ENCODE results near the gene PCNT. TPM values are rescaled to one million over a fixed set of nuclear protein-coding genes. Genes with fewer than 3 reads are reported as not detected.

The PCNT gene
- 36.0 TPM for total RNA-seq (ENCODE audit: unreplicated experiment)
- long read RNA-seq, partial matches to known transcripts: 8 of 9 reads
- long read RNA-seq, other reads (novel, unspliced or antisense): 1 of 9 reads

DNA sequence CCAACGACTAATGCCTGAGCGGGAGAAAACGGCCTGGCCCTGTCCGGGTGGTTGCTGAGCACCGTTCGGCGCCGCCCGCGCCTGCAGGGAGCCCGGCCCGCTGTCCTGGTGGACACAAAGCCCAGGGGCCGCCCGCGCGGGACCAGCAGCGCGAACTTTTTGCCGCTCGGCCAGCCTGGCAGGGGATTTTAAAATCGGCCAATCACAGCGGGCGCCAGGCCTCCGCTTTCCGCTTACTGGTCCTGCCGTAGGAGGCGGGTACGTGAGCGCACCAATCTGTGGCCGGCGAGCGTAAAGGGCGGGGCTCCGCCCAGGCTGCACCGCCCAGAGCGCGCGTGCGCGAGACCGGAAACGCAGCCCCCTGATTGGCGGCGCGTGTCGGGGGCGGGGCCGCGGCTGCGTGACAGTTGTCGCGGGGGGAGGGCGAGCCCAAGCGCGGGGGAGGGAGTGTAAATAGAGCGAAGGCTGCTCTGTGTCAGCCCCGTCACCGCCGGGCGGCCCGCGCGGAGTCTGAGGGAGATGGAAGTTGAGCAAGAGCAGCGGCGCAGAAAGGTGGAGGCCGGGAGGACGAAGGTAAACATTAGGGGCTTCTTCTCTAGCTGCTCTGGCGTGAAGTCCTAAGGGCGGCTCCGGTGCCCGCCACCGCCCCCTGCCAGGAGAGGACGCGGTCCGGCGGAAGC is at the start of gene PCNT, which contains the start of gene C21orf58:
TSS of gene PCNT (plus strand) at position 447 of the 680 bp plus-strand sequence. CDS start at position 520, 73 bp downstream.
TSS of gene C21orf58 (minus strand) at position 161 of the 680 bp plus-strand sequence. CDS start 1,132 bp downstream, outside the sequence.
- Mint-ChIP-seq H3K27ac (ENCODE audit: unreplicated experiment) (peak within 1 kb of the TSS; percentile 88), H3K4me3 (ENCODE audit: unreplicated experiment) (peak within 1 kb of the TSS; percentile 95), H3K36me3 (ENCODE audit: low read depth, unreplicated experiment) (peaks cover 10% of the 10 kb centered on the region), H3K4me1 (ENCODE audit: unreplicated experiment) (peaks cover 31% of the 10 kb centered on the region), H3K27me3 (ENCODE audit: unreplicated experiment) (peaks cover 5% of the 10 kb centered on the region), H3K9me3 (ENCODE audit: unreplicated experiment) (no peaks in the 10 kb centered on the region)
- DNase-seq (ENCODE audit: low spot score): peak; percentile 96
- TF ChIP-seq, protein P1, sequence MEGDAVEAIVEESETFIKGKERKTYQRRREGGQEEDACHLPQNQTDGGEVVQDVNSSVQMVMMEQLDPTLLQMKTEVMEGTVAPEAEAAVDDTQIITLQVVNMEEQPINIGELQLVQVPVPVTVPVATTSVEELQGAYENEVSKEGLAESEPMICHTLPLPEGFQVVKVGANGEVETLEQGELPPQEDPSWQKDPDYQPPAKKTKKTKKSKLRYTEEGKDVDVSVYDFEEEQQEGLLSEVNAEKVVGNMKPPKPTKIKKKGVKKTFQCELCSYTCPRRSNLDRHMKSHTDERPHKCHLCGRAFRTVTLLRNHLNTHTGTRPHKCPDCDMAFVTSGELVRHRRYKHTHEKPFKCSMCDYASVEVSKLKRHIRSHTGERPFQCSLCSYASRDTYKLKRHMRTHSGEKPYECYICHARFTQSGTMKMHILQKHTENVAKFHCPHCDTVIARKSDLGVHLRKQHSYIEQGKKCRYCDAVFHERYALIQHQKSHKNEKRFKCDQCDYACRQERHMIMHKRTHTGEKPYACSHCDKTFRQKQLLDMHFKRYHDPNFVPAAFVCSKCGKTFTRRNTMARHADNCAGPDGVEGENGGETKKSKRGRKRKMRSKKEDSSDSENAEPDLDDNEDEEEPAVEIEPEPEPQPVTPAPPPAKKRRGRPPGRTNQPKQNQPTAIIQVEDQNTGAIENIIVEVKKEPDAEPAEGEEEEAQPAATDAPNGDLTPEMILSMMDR (IDR thresholded peaks at IDR 0.05; ENCODE audit: unreplicated experiment): no peak

DNA sequence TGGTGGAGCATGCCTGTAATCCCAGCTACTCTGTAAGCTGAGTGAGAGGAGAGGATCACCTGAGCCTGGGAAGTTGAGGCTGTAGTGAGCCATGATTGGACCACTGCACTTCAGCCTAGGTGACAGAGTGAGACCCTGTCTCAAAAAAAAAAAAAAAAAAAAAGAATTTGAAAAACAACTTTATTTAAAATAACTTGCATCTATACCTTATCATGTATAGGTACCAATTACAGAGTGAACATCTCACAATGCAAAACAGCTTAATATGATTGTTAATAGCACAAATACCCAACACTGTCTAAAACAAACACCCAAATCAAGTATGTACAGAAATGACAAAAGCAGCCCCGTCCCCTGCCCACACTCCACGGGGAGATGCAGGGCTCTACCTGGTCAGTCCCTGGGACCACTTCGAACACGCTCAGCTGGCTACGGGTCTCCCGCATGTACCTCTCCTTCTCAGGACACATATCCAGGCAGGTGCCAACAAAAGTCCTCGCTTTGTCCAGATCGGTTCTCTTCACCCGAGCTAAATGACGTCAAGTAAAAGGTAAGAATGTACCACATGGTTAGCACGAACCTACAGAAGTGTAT is 49.1 kb upstream of the PCNT start:
- Mint-ChIP-seq H3K27ac (ENCODE audit: unreplicated experiment) (no peak overlapping the region), H3K4me1 (ENCODE audit: unreplicated experiment) (no peaks in the 10 kb centered on the region), H3K4me3 (ENCODE audit: unreplicated experiment) (no peak overlapping the region), H3K36me3 (ENCODE audit: low read depth, unreplicated experiment) (peaks cover 46% of the 10 kb centered on the region), H3K27me3 (ENCODE audit: unreplicated experiment) (peaks cover 2% of the 10 kb centered on the region), H3K9me3 (ENCODE audit: unreplicated experiment) (no peaks in the 10 kb centered on the region)
- TF ChIP-seq, protein P1 (IDR thresholded peaks at IDR 0.05; ENCODE audit: unreplicated experiment): no peak
- DNase-seq (ENCODE audit: low spot score): no peak

GRCh38 chr21:46284077-46284644 is 39.8 kb upstream of the PCNT start:
- peaks cover 33% of the 10 kb centered on the region for H3K36me3 Mint-ChIP-seq (ENCODE audit: low read depth, unreplicated experiment)
- H3K4me1 Mint-ChIP-seq (ENCODE audit: unreplicated experiment): peaks cover 36% of the 10 kb centered on the region
- TF ChIP-seq, protein P1 (IDR thresholded peaks at IDR 0.05; ENCODE audit: unreplicated experiment): no peak
- H3K9me3 Mint-ChIP-seq (ENCODE audit: unreplicated experiment): no peaks in the 10 kb centered on the region
- peak overlapping the region; percentile 93 for H3K27ac Mint-ChIP-seq (ENCODE audit: unreplicated experiment)
- H3K27me3 Mint-ChIP-seq (ENCODE audit: unreplicated experiment): peaks cover 12% of the 10 kb centered on the region
- peak; percentile 47 for DNase-seq (ENCODE audit: low spot score)
- peak overlapping the region; percentile 75 for H3K4me3 Mint-ChIP-seq (ENCODE audit: unreplicated experiment)

DNA sequence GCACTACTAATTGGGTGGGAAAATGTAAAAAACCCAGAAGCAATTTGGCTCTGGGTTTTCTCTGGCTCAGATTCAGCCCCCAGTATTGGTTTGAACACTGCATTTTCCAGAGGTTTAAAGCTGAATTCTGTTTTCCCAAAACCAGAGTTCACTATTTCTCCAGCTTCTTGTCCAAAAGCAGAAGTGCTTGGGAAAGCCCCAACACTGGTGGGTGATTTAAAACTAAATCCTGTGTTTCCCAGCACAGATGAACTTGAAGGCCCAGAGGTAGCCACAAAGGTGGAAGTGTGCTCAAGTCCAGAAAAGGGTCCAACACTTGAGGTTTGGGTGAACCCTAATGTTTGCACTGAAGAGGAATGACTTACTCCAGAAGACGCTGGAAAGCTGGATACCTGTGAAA is 39.2 kb upstream of the PCNT start:
- DNase-seq (ENCODE audit: low spot score): no peak
- Mint-ChIP-seq H3K4me3 (ENCODE audit: unreplicated experiment) (peak overlapping the region; percentile 90), H3K4me1 (ENCODE audit: unreplicated experiment) (peaks cover 36% of the 10 kb centered on the region), H3K27me3 (ENCODE audit: unreplicated experiment) (peaks cover 12% of the 10 kb centered on the region), H3K27ac (ENCODE audit: unreplicated experiment) (peak overlapping the region; percentile 94), H3K9me3 (ENCODE audit: unreplicated experiment) (no peaks in the 10 kb centered on the region), H3K36me3 (ENCODE audit: low read depth, unreplicated experiment) (peaks cover 27% of the 10 kb centered on the region)
- TF ChIP-seq, protein P1 (IDR thresholded peaks at IDR 0.05; ENCODE audit: unreplicated experiment): no peak
